ENCODE data around the gene IGFL1.
"Not testable (repeated sequence)": the region's sequence is repeated elsewhere in the genome, so short reads cannot be mapped to it uniquely, and the experiment has no call there.

The IGFL1 gene

DNA sequence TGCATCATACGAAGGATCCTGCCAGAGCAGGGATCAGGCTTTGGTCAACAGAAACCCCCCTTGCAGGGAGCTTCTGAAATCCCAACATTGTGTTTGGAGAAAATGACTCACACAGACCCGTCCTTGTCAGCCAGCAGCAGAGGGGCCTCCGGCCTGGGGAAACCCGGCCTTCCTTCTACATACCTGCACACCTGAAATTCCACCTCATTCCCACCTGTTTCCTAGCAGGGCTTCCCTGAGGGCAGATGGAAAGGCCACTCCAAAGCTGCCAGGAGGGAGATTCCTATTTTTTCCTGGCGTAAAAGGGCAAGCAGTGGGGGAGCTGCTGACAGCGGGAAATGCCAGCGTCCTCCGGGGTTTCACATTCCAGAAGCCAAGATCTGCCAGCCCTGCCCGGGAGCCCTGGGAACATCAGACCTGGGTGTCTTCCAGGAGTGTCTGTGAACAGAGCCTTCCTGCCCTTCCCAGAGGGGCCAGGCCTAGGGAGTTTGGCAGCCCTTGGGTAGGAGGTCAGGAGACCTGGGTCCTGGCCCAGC is 3.0 kb upstream of the IGFL1 start:
- no peak for DNase-seq

DNA sequence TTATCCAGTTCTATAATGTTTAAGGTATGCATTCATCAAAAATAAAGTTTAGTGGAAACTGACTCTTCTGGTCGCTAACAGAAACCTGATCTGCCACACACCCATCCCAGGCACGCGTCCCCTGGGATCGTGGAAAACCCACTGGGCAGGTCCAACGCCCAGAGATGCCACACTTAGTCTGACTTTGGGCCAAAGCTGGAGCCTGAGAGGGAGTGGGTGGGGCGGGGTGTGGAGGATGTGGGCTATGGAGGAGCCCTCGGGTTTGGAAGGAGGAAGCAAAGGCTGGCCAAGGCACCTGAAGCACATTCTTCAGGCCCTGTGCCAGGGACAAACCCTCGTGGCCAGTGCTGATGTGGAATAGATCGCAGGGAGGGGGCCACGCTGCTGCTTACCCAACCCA is 2.5 kb downstream of the IGFL1 start:
- no peak for DNase-seq

DNA sequence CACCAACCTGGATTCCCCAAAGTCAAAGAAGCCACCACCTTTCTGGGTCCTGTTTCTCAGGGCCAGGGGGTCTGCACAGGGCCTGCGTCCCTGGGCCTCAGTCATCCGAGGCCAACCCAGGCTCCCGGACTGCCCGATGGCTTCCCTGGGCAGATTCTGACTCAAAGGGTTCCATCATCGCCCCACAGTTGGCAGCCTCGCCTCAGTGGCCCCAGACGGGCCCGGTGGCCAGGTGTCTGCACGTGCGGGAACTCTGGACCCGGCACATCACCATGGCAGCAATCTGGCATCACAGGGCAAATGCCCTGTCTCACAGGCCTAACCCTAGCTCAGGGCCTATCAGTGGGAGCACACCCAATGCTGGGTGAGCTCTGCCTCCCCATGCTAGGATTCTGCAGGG is 2.9 kb downstream of the IGFL1 start:
- DNase-seq: no peak

DNA sequence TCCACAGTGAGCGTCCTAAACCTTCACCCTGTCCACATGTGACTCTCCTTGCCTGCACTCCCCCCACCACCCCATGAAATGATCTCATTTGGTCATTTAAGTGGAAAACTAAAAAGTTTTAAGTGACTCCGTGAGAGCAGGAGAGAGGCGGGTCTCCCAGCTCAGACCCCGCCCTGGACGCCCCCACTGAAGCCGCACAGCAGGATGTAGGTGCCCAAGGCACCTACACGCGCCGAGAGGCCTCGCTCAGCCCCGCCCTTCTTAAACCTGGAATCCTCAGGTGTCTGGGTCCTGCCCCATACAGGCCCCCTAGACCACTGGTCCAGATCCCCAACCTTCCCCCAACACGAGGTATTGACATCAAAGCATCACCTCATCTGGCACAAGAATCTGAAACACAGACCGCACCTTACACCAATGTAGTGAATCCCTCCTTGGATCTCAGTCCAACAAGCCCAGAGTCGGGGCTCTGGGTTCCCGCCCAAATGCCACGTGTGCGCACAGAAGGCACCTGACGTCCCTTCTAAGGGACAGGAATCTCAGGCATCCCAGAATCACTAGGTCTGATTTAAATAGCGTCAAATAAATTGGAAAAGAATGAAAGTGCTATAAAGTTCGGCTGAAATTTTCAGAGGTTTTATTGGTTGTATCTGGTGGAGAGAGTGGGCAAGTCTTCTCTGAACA is 3.5 kb downstream of the IGFL1 start:
- no peak for DNase-seq

DNA sequence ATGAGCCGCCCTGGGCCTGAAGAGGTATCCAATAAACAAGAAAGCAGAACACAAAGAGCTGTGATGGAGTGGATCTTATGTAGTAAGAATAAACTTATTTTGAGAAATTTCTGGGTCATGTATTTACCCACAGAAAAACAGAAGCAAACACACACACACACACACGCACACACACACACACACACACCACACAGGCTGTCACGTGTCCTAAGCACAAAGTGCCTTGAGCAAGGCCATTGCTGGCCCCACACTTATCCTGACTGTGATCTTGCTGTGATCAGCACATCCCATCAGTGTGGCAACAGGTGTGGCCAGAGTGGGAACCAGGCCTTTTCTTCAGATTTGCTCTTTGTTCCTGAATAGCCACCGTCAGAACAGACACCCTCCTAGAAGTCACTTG is 4.3 kb downstream of the IGFL1 start:
- not testable (repeated sequence) for DNase-seq

DNA sequence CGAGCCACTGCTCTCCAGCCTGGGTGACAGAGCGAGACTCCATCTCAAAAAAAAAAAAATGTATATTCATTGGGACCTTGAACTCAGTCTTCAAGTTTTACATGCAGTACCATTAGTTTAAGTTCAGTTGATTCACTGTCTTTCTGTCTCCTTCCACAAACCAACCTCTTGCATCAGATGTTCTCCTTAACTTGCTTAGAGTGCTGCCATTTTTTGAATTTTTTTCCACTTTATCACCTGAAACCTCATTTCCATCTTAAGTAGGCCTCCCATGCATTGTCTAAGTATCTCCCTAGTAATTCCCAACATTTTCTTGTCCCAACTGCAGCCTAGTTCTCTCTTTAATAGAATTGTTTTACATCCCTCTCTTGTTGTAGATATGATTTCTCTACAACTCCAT is 8.6 kb downstream of the IGFL1 start:
- DNase-seq: not testable (repeated sequence)

DNA sequence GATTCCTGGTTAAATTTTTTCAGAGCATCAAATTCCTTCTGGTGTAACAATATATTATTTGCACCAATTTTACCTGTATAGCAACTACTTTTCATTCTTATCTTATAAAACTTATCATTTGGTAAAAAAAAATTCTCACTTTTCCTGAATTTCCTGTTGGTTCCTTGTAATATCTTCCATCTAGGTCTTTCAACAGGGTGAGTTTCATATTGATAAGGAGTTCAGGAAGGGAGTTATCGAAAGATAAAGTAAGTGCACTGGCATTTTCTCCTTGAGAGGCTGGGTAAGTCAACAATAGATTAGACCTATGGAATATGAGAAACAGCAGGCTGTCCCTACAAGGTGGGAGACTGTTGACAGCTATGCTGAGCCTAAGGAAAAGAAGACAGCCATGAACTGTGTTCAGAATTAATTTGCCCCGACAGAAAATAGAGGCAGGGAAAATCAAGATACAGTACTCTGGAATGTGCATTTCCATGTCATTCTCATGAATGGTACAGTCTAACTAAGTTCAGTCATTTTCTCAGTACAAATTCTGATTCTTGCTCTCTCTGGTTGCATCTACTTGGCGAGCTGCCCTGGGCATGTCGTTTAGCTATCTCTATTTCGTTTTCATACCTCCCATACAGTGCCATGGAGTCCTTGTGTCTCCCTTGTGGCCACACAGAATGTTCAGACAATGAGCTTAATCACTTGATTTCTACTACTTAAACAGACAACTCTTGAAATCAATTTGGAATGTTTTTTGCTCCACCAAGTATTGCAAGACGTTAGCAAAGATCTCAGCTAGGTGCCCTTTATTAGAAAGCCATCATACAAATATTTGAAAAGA is 9.9 kb downstream of the IGFL1 start:
- DNase-seq: no peak

DNA sequence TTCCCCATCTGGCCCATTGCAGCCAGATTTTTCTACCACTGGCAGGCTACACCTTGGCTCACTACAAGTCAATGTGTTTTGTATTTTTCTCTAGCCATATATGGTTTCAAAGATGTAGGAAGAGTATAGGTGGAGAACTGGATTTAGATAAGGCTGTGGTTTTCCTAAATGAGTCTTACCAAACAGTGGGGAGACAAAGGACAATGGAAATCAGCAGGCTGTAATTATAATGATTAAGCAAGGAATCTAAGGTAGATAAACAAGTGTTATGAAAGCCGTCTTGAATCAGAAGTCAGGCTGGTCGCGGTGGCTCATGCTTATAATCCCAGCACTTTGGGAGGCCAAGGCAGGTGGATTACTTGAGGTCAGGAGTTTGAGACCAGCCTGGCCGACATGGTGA is 11.2 kb downstream of the IGFL1 start:
- DNase-seq: no peak

DNA sequence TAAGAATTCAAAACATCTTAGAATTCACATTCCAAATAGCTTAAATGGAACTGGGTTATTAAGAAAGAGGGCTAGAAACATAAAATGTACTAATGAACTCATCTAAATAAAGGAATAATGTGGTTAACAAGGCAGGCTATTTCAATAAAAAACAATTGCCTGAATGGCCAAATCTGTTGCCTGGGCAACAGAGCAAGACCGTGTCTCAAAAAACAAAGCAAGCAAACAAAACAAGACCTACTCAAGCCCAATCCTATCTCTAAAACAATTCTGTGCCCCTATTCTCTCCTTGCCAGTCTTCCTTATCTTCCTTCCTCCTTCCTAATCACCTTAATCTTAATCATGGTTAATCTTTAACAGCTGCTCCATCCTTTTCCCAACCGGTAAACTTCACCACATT is 12.1 kb downstream of the IGFL1 start:
- DNase-seq: no peak

DNA sequence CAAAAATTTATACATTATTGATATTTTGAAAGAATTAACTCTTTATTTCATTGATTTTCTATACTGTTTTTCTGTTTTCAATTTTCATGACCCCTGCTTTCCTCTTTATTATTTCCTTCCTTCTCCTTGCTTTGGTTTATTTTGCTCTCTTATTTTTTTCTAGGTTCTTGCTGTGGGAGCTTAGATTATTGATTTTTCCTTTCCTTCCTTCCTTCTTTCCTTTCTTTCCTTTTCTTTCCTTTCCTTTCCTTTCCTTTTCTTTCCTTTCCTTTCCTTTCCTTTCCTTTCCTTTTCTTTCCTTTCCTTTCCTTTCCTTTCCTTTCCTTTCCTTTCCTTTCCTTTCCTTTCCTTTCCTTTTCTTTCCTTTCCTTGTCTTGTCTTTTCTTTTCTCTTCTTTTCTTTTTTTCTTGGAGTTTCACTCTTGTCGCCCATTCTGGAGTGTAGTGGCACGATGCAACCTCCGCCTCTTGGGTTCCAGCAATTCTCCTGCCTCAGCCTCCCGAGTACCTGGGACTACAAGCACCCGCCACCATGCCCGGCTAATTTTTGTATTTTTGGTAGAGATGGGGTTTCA is 13.6 kb downstream of the IGFL1 start:
- DNase-seq: not testable (repeated sequence)

DNA sequence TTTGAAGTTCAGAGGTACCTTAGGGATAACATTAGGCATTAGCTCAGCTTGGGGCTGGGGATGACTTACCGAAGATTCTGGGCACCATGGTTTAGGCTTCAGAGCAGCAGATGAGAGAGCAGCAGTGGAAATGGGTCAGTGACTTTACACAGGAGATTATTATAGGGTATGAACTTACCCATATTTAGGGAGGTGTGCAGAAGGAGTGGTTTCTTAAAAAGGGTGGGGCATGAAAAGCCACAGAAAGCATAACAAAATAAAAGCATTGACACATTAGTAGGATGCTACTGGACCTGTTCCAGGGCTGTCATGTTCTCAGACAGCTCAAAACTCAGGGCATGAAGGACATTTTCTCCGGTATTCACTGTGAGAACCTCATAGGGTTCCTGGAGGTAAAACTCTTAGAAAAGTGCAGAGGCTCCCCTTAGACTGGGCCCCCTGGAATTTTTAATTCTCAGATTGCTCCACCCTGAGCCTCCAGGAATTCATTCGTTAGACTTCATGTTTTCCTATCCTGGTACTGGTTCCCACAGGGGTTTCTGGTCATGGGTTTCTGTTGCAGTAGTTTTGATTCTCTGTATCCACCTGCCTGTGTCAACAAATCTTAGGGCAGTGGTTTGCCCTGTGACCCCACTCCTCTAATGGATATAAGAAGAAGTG is 20.7 kb downstream of the IGFL1 start:
- no peak for DNase-seq

DNA sequence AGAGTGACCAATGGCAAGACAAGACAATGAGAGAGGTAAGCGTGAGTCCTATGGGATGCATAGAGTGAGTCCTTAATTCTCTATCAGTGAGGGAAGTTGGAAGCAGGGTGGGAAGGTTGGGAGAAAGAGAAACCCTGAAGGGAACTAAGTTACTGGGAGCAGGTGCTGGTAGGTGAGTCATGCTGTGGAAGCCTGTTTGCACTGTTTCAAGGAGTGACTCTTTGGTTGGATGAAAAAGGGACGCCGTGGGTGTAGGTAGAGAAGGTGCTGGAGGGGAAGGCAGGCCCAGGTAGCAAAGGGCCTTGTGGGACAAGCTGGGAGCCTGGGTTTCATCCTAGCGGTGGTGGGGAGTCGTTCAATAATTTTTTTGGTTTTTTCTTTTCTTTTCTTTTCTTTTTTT is 21.9 kb downstream of the IGFL1 start:
- no peak for DNase-seq

DNA sequence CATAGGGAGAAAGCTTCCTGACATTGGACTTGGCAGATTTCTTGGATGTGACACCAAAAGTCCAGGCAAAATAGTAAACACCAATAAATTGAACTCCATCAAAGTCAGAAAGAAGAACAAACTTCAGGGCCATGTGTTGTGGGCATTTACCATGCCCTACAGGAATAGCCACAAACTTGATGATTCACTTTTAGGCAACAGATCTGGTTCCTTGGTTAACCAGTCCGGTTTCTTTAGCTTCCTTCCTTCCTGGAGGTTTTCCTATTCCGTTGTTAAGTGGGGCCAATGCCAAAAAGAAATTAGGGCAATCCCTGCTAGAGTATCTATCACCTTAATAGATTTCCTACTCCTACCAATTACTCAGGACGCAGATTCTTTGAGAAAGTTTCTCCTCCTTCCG is 25.2 kb downstream of the IGFL1 start:
- DNase-seq: no peak

DNA sequence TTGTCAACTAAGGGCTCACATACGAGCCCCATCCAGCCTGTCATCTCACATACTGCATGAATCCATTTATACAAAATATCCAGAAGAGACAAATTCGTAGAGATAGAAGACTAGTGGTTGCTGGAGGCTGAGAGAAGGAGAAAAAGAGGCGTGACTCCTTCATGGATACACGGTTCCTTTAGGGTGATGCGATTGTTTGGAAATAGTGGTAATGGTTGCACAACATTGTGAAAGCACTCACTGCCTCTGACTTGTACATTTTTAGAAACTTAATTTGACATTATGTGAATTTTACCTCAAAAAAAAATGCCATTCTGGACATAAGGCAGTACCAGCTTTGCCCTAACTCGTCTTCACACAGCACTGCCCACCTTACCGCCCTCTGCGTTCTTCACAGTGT is 27.3 kb downstream of the IGFL1 start:
- no peak for DNase-seq

DNA sequence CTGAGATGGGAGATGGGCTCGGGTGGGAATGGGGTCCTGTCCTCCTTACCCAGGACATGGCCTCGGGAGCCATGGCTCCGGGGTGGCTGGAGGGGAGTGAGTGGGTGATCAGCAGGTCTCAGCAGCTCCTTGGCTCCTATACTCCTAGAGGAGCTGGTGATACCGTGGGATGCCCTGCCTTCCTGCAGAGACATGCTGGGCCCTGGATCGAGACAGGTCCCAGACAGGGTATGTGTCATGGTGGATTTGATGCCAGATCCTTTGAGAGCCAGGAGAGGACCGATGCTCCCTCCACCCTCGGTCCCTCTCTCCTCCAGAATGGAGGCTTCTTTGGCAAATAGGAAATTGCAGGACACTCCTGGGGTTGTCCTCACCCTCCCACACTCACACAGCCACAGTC is 32.0 kb downstream of the IGFL1 start:
- DNase-seq: not testable (repeated sequence)

DNA sequence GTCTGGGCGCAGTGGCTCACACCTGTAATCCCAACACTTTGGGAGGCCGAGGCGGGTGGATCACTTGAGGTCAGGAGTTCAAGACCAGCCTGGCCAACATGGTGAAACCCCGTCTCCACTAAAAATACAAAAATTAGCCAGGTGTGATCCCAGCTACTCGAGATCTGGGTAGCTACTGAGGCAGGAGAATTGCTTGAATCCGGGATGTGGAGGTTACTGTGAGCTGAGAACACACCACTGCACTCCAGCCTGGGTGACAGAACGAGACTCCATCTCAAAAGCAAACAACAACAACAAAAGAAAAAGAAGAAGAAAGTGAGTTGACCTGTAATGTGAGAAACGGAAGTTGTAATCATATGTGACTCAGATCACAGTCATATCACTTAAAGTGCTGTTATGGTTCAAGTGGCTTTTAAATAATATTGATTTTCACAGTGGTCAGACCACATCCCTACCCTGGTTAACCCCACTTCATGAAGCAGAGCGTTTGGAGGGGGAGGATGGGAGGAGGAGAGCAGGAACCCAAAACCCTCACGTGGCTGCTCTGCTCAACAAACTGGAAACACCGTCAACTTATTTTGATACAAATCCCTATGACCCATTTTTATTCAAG is 33.2 kb downstream of the IGFL1 start:
- peak; percentile 60 for DNase-seq

DNA sequence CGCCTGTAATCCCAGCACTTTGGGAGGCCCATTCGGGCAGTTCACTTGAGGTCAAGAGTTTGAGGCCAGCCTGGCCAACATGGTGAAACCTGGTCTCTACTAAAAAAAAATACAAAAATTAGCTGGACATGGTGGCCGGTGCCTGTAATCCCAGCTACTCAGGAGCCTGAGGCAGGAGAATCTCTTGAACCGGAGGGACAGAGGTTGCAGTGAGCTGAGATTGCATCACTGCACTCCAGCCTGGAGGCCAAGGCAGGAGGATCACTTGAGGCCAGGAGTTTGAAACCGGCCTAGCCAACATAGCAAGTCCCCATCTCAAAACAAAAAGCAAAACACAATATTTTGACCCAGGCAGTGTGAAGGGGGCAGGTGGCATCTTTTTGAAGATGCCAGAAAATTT is 35.3 kb downstream of the IGFL1 start:
- DNase-seq: not testable (repeated sequence)

DNA sequence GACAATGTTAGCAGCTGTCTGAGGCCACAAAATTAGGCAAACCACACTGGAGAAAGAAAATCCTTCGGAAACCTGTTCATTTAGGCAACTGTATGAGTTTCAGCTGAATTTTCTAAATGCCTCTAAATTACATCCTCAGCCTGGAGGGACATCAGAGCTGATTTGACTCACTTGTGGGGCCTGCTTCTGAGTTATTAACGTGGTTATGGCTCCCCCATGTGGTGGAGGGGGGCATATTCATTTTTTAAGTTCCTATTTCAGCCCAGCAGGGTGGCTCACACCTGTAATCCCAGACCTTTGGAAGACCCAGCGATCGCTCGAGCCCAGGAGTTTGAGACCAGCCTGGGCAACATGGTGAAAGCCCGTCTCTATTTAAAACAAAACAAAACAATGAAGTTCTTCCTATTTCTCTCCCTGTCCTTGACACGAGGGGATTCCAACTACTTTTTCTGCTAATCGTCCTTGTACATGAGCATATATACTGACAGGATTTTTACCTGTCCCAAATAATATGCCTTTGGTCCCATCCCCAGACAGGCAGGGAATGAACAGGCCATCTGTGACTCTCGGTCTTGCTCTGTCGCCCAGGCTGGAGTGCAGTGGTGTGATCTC is 35.8 kb downstream of the IGFL1 start:
- peak; percentile 33 for DNase-seq

DNA sequence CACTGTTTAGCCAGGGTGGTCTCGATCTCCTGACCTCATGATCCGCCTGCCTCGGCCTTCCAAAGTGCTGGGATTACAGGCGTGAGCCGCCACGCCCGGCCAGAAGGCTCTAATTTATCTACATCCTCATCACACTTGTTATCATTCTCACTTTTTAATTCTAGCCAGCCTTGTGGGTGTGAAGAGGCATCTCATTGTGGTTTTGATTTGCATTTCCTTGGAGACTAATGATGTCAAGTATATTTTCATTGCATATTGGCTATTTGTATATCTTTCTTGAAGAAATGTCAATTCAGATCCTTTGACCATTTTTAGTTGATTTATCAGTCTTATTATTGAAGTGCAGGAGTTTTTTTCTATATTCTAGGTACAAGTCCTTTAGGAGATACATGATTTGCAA is 39.6 kb downstream of the IGFL1 start:
- no peak for DNase-seq

DNA sequence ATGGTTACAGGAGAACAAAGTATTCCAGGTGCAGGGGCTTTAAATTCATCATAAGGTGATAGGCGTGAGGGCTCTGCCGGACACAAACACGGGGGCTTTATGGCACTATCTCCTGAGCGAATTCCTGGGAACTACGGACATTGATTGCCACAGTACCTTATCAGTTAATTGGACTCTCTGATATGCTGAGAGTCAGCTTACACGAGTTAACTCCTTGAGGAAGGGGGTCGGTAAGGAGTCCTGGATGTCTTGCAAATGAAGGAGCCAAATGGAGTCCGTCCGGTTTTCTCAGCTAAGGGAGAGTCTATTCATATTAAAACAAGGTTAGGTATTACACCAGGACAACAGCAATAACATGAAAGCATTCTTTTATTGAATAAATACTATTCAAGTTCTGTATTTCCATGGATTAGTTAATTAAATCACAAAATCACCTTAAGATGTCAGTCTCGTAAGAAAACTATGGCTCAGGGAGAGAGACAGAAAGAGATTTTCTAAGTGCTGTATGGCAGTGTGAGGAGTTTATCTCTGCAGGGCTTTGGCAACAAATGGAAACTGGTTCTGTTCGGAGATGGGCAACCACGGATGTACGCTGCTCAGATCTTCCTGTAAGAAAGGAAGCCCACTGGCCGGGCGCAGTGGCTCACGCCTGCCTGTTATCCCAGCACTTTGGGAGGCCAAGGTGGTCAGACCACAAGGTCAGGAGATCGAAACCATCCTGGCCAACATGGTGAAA is 41.1 kb downstream of the IGFL1 start:
- DNase-seq: no peak

DNA sequence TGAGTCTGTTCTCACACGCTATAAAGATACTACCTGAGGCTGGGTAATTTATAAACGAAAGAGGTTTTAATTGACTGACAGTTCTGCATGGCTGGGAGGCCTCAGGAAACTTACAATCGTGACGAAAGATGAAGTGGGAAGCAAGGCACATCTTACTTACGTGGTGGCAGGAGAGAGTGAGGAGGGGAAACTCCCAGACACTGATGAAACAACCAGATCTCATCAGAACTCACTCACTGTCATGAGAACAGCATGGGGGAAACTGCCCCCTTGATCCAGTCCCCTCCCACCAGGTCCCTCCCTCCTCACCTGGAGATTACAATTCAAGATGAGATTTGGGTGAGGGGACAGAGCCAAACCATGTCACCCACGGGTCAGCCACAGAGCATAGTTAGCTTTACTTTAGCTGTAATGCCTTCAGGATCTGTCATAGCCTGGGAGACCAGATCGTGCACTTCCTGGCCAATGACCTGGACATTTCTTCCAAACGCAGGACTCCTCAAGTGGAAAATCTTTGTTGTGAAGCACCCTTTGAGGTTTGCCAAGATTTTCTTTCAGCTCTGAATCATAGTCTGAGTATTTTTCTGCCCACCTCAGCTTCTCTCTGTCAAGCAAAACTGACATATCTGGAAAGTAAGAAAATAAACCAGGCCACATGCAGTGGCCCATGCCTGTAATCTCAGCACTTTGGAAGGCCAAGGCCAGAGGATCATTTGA is 42.1 kb downstream of the IGFL1 start:
- no peak for DNase-seq
